Hepatocyte (in vitro differentiated cells): ENCODE data around the gene FIP1L1.

Experiments
- EZH2 ChIP-seq: fragments of 200-600 bp; sonication (generic); IDR thresholded peaks from 2 replicates; pipeline ENCODE4 v1.6.1; 2016; ENCODE audit warnings: antibody characterized with exemption, mild to moderate bottlenecking, borderline replicate concordance
- TF ChIP-seq, protein P1 (sequence below): fragments of 200-600 bp; sonication (generic); IDR thresholded peaks from 2 replicates; pipeline ENCODE4 v1.5.1; 2016; ENCODE audit warnings: antibody characterized with exemption, mild to moderate bottlenecking; ENCODE audit not compliant: poor library complexity

DNA sequence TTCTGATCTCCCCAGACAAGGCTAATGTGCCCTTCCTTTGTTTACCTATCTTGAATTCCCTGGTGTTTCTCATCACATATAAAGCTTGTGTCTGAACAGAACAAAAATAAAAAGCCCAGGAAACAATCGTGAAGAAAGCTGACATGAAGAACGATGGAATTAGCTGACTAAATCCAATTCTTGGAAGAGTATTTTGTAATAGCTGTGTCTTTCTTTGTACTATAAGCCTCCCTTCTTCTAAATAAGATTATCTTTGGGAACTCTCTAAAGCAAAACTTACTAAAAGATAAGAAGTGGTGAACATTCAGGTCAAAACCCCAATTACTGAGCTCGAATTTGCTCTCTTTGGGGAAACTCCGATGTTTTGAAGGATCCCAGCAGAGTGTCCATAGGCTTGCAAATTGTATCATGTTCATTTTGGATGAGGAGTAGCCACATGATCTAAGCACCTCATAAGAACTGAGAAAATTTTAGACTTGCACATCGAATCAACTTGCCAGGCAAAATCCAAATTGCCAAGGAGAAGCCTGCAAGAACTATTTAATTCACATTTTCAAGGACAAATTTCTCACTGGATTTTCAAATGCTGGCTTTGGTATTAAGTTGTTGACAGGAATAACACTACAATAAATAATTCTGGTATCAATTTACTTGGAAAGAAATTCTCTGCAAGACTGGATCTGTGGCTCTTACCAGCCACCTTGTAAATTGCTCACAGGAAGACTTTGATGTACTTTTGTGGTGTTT, 107.6 kb downstream of the FIP1L1 start:
- TF ChIP-seq, protein P1, sequence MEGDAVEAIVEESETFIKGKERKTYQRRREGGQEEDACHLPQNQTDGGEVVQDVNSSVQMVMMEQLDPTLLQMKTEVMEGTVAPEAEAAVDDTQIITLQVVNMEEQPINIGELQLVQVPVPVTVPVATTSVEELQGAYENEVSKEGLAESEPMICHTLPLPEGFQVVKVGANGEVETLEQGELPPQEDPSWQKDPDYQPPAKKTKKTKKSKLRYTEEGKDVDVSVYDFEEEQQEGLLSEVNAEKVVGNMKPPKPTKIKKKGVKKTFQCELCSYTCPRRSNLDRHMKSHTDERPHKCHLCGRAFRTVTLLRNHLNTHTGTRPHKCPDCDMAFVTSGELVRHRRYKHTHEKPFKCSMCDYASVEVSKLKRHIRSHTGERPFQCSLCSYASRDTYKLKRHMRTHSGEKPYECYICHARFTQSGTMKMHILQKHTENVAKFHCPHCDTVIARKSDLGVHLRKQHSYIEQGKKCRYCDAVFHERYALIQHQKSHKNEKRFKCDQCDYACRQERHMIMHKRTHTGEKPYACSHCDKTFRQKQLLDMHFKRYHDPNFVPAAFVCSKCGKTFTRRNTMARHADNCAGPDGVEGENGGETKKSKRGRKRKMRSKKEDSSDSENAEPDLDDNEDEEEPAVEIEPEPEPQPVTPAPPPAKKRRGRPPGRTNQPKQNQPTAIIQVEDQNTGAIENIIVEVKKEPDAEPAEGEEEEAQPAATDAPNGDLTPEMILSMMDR: no peak
- TF ChIP-seq EZH2: no peak
